HG02759 (cell line): ENCODE measurements around the gene IMMP2L.
"Not testable (repeated sequence)": the region's sequence is repeated elsewhere in the genome, so short reads cannot be mapped to it uniquely, and the experiment has no call there.

Experiments used
- ATAC-seq: cut with Tn5 transposase; IDR thresholded peaks from one replicate; pipeline ENCODE4 v1.9.1; 2021; ENCODE audit warnings: mild to moderate bottlenecking, moderate library complexity; ENCODE audit not compliant: unreplicated experiment

The IMMP2L gene

DNA sequence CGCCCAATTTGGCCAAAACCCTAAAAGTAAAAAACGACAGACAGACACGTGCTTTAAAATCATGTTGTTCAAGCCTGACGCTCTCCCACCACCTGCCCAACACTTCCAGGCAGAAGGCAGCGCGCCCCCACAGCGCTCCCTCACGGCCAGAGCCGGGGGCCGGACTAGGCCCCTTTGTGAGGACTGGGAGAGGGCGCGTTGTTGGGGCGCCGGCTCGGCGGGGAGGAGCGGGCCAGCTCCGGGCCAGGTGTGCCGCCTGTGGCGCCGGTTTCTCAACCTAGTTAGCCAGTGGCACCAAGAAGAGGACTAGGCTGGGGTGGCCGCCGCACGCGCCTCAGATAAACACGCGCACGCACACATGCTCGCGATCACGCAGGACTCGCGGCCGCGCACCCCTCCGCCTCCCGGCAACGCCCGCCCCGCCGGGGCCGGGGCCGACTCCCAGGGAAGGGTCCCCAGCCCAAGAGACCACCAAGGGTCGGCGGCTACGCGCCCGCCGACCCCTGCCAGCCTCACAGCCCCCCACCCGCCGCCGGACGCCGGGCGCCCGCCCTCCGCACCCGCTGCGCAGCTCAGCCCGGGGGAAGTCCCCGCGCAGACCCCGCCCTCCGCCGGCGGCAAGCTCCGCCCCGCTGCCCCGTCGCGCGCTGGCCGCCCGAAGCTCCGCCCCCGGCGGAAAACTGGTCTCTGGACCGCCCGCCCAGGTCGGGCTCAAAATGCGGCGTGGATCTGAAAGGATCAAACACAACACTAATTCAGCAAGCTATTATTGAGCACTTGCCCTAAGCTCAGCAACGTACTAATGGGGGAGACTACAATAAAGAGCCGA lies at the start of gene IMMP2L:
IMMP2L (minus strand) TSS at position 589 of the 829 bp plus-strand sequence.
- ATAC-seq = peak; percentile 91

DNA sequence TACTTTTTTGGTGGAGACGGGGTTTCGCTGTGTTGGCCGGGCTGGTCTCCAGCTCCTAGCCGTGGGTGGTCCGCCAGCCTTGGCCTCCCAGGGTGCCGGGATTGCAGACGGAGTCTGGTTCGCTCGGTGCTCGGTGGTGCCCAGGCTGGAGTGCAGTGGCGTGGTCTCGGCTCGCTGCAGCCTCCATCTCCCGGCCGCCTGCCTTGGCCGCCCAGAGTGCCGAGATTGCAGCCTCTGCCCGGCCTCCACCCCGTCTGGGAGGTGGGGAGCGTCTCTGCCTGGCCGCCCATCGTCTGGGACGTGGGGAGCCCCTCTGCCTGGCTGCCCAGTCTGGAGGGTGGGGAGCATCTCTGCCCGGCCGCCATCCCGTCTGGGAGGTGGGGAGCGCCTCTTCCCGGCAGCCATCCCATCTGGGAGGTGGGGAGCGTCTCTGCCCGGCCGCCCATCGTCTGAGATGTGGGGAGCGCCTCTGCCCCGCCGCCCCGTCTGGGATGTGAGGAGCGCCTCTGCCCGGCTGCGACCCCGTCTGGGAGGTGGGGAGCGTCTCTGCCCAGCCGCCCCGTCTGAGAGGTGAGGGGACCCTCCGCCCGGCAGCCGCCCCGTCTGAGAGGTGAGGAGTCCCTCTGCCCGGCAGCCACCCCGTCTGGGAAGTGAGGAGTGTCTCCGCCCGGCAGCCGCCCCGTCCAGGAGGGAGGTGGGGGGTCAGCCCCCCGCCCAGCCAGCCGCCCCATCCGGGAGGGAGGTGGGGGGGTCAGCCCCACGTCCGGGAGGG lies 47.4 kb upstream of the IMMP2L start:
- not testable (repeated sequence) for ATAC-seq

DNA sequence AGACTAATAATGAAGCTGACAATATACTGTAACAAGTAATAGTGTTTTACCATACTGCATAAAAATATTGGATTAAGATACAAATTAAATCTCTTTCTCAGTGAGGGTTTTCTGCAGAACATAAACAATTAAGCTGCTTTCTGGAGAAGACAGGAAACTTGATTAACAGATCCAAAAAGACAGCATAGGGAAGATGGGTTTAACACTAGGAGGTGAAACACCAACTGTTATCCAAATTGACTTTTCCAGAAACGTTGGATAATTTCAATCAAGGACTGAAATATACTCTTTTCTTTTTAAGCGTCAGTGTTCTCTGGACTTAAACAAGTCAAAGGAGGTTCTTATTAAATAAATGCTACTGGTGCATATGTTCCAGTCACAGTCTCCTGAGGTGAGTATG lies 45.3 kb upstream of the IMMP2L start:
- no peak for ATAC-seq

DNA sequence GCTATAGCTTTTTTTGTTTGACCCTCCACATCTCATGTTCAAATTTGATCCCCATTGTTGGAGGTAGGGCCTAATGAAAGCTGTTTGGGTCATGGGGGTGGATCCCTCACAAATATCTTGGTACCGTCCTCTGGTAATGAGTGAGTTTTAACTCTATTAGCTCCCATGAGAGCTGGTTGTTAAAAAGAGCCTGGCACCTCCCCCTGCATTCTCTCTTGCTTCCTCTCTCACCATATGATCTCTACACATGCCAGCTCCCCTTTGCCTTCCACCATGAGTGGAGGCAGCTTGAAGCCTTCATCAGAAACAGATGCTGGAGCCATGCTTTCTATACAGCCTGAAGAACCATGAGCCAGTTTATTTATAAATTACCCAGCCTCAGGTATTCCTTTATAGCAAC lies 43.0 kb upstream of the IMMP2L start:
- no peak for ATAC-seq

DNA sequence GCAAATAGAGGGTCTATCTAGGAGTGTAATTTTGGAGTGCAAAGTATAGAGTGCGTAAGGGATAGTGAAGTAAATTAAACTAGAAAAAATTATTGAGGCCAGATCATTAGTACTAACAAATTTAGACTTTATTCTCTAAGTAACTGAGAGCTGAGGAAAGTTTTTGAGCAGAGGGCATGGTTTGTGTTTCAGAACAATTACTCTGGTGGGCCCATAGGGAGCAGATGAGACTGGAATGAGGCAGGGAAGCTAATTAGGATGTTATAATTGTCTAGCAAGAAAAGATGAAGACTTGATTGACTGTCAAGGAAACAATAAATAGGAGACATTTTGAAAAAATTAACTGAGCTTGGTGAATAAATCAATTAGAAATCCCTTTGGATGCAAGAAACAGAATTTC lies 37.8 kb upstream of the IMMP2L start:
- ATAC-seq = no peak

DNA sequence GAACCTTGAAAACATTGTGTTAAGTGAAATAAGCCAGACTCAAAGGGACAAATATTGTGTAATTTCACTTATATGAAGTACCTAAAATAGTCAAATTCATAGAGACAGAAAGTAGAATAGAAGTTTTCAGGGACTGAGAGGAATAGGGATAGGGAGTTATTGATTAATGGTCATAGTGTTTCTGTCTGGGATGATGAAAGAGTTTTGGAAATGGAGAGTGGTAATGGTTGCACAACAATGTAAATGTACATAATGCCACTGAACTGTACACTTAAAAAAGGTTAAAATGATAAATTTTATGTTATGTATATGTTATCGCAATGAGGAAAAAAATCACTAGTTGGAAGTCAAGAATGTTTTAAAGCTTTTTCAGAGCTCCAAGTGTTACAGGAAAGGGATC lies 33.5 kb upstream of the IMMP2L start:
- ATAC-seq = no peak

DNA sequence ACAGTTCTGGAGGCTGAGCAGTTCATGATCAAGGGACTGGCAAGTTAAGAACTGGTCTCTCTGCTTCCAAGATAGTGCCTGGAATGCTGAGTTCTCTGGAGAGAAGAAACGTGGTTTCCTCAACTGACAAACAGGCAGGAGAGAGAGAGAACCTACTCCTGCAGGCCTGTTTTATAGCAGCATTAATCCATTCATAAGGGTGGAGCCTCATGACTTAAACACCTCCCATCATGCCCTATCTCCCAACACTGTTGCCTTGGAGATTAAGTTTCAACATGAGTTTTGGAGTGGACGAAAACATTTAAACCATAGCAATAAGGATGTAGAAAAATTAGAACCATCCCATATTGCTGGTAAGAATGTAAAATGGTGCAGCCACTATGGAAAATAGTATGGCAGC lies 32.3 kb upstream of the IMMP2L start:
- ATAC-seq = no peak

DNA sequence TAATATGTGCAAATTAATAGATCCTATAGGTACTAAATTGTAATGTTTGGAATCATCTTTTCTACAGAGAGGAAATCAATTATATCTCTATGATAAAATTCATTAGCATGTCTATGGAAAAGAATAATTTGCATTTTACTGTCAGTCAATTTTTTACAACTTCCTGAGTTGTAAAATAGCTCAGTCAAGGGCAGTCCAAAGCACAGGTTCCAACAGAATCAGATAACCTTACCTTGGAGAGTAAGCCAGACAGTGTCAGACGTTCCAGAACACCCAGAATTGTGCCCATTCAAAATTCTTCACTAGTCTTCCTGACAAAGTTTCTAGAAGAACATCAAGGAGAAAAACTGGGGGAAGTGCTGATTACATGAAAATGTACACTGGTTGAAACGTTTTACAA lies 31.1 kb upstream of the IMMP2L start:
- ATAC-seq = no peak

DNA sequence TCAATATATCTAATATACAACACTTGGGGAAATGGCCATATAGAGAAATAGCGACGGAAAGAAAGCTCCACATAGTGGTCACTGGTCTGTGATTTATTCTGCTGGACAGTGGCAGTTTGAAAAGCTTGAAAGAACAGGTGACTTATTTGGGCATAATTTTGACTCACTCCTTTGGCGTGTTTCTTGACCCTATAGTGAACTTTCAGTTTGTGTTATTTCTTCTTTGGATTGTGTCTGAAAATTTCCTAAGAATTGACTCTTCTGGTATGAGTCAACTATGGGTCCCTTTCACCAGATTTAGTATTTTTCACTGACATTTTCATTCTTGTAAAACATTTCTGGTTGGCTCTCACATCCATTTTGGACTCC lies 25.8 kb upstream of the IMMP2L start:
- ATAC-seq = peak; percentile 80

DNA sequence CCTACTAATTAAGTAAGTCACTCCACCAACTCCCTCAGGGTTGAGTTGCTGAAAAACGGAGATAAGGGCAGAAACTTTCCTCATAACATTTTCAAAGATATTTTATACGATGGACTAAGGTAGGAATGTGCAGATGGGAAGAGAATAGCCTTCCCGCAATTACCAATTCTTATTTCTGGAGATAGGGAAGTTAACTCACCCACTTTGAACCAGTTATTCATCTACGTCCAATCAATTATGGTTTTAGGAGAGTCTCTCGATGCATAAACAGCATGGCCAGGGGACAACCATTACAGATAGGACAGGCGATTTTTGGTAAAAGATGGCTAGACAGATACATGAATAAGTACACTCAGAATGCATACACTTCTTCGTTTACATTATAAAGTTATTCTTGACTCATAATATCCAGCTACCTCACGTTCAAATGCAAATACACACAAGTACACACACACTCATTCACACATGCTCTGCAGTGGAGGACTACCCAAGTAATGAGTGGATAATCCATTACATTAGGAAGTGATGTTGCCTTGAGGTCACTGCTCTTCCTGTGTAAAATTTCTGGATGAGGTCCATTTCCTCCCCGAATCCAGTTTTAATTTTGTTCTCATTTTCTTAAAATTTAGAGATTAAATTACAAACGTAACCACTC lies 25.2 kb upstream of the IMMP2L start:
- no peak for ATAC-seq

DNA sequence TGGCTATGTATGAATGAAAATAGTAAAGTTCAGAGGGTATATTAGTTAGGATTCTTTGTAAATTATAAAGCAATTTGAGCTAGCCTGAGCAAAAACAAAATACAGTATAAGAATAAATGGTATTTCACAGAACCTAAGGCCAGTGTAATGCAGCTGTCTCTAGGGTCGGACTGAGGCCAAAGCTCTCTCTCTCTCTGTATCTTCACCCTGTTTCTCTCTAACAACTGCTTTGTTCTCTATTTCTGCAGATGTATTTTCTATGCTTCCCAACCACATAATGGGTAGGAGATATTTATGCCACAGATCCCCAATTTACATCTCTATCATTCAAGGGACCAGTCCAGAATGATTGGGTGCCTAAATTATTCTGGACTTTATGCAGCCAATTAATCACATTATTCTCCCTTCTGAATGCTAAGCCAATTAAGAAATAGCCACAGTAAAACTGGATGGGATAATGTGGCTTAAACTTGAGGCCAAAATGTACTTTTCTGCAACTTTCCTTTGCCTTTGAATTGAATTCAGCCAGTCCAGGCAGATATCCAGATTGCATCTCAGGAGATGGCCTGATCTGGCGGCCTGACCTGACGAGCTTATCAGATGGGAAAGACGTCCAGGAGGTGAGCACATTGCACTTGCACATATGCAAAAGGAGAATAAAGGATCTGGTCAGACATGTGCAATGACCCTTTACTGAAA lies 24.6 kb upstream of the IMMP2L start:
- no peak for ATAC-seq

DNA sequence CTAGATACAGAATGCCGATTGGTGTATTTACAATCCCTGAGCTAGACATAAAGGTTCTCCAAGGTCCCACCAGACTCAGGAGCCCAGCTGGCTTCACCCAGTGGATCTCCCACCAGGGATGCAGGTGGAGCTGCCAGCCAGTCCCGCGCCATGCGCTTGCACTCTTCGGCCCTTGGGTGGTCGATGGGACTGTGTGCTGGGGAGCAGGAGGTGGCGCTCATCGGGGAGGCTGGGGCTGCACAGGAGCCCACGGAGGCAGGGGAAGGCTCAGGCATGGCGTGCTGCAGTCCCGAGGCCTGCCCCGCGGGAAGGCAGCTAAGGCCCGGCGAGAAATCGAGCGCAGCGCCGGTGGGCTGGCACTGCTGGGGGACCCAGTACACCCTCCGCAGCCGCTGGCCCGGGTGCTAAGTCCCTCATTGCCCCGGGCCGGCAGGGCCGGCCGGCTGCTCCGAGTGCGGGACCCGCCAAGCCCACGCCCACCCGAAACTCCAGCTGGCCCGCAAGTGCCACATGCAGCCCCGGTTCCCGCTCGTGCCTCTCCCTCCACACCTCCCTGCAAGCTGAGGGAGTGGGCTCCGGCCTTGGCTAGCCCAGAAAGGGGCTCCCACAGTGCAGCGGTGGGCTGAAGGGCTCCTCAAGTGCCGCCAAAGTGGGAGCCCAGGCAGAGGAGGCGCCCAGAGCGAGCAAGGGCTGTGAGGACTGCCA lies 19.6 kb upstream of the IMMP2L start:
- ATAC-seq = not testable (repeated sequence)

DNA sequence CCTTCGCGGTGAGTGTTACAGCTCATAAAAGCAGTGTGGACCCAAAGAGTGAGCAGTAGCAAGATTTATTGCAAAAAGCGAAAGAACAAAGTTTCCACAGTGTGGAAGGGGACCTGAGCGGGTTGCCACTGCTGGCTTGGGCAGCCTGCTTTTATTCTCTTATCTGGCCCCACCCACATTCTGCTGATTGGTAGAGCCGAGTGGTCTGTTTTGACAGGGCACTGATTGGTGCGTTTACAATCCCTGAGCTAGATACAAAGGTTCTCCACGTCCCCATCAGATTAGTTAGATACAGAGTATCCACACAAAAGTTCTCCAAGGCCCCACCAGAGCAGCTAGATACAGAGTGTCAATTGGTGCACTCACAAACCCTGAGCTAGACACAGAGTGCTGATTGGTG lies 18.9 kb upstream of the IMMP2L start:
- ATAC-seq = not testable (repeated sequence)

DNA sequence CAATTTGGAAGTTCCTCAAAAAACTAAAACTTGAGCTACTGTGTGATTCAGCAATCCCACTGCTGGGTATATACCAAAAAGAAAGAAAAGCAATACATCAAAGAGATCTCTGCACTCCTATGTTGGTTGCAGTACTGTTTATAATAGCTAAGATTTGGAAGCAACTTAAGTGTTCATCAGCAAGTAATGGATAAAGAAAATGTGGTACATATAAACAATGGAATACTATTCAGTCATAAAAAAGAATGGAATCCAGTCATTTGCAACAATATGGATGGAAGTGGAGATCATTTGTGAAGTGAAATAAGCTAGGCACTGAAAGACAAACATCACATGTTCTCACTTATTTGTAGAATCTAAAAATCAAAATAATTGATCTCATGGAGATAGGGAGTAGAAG lies 16.5 kb upstream of the IMMP2L start:
- ATAC-seq = no peak

DNA sequence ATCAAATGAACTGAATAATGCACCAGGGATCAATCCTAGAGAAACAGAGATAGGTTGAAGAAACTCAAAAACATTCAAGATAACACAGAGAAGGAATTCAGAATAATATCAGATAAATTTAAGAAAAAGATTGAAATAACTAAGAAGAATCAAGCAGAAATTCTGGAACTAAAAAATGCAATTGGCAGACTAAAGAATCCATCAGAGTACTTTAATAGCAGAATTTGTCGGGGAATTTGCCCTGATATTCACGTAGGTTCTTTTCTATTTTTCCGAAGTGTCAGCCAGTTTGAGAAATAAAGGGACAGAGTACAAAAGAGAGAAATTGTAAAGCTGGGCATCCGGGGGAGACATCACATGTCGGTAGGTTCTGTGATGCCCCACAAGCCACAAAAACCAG lies 9.4 kb upstream of the IMMP2L start:
- no peak for ATAC-seq

DNA sequence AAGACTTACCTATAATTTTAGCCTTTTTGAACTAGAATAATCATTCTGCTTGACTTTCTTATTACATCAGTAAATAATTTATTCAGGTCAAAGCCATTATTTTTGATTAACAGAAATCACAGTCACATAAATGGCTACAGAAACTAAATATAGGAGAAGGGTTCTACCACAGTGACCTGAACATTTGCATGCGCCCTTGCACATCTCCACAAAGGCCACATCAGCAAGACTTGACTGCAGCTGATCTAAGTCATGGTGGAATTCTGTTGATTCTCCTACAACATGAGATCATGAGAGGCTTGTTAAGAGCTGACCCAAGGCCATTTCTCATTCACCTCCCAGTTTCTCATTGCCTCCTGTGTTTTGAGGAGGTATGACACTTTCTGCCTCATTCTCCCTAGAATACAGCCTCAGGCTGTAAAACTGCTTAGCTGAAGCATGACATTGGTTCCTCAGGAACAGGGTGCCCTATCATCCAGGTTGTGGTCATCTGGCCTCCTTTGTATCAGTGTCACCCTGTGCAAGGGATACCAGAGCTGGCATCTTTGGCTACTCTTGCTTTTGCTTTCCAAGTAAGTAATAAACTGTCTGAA lies 6.7 kb upstream of the IMMP2L start:
- ATAC-seq = peak; percentile 84

DNA sequence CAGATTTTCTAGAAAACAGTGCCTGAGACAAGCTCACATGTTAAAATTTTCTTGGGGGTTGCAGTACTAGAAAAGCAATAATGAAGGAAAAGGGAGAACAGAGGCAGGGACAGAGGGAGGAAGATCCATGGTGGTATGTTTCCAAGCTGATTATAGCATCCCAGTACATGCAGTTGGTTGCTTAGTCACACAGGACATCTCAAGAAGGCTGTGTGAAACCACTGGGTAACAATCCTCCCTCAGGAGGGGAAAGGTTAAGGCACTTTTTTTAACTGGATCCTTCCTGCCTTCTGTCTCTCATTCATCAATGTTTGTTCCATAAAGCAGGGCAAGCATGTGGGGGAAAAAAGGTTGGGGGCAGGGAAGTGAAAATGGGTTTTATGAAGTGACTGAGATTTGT lies 6.1 kb upstream of the IMMP2L start:
- ATAC-seq = peak; percentile 19

DNA sequence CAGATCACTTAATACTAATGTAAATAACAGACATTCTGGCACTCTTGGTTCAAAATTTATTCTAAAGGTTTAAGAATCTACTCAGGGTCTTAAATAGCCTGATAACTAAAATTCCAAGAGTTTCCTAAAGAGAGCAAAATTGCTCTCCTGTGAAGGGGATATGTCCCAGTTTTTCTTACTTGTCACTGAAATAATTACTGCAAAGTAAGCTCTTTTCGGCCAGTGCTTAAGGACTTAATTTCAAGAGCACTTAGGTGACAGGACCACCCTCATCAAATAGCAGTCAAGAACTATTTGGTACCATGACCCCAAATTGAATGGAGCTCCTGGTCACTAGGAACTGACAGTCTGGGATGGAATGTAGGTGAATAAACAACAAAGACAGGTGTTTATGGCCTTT lies 1.8 kb upstream of the IMMP2L start:
- no peak for ATAC-seq

DNA sequence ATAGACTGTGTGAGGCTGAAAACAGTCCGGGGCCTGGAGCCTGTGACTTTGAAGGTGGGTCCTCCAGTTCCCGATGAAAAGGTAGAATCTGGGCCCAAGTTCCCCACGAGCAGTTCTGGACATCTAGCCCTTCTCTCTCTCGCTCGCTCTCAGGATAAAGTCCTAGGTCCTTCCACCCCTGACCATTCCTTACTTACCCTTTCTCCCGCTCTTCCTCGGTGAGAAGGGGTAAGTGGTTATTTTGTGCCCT lies 713 bp downstream of the IMMP2L start:
- no peak for ATAC-seq
